Adrenal gland (tissue), 12 donors: Measurements from ENCODE around the gene FNBP1. TPM values are rescaled to one million over a fixed set of nuclear protein-coding genes. Genes with fewer than 3 reads are reported as not detected.
A peak's percentile ranks its signal among the peaks of the same experiment; 100 is the strongest.

Experiments used
- DNase-seq, 7 donors: peaks; one replicate each; pipeline ENCODE4 v3.0.0-alpha.2; 2019 to 2020
- H3K27ac ChIP-seq, 5 donors: fragments of 200-600 bp; sonication (generic) in 4 of 5; 1 replicate in 3 of 5; 2 replicates in 2 of 5; pipeline versions ENCODE4 v1.5.1 to v1.8.0; 2016 to 2020; ENCODE audit warnings: mild to moderate bottlenecking in 1 of 5
- H3K27me3 ChIP-seq: fragments of 200-600 bp; 2 replicates; pipeline ENCODE4 v1.8.0; 2021
- H3K36me3 ChIP-seq, 2 donors: fragments of 200-600 bp; replicated peaks in 1 of 2; 1 replicate in 1 of 2; 2 replicates in 1 of 2; pipeline versions ENCODE4 v1.5.1 to v1.8.0; 2018 to 2022
- H3K4me1 ChIP-seq, 2 donors: fragments of 200-600 bp; replicated peaks in 1 of 2; 1 replicate in 1 of 2; 2 replicates in 1 of 2; pipeline versions ENCODE4 v1.5.1 to v1.8.0; 2018 to 2021
- H3K4me3 ChIP-seq, 4 donors: fragments of 200-600 bp; sonication (generic) in 3 of 4; one replicate each; pipeline ENCODE4 v1.5.1; 2016 to 2018
- H3K9me3 ChIP-seq, 3 donors: fragments of 200-600 bp; sonication (generic) in 1 of 3; replicated peaks in 1 of 3; 1 replicate in 2 of 3; 2 replicates in 1 of 3; pipeline versions ENCODE4 v1.5.1 to v1.8.0; 2016 to 2021
- POLR2A ChIP-seq, 2 donors: fragments of 450-650 bp; IDR thresholded peaks; one replicate each; pipeline ENCODE4 v1.6.1; 2017; ENCODE audit warnings: antibody characterized with exemption in 2 of 2, mild to moderate bottlenecking in 2 of 2, moderate library complexity in 1 of 2
- WGBS, 4 donors: extraction: QIAGEN DNeasy Blood & Tissue Kit in 2 of 4; methylation state at CpG; one replicate each; pipeline versions ENCODE4 v1.1.5 to v1.1.7; 2013 to 2017; 5-methylcytosine and 5-hydroxymethylcytosine counted together
- intact Hi-C, 2 donors: fragments of 100-400 bp; cut with DNase I; formaldehyde crosslinking; loops; one replicate each; pipeline versions ENCODE4 v1.14.1 to v1.15.0; 2022 to 2023
- polyA plus RNA-seq, 3 donors: library from polyadenylated mRNA; stranded (reverse); fragments of 200-250 nt in 2 of 3; fragments of 350-450 nt in 1 of 3; fragmentation: Illumina TruSeq in 1 of 3; extraction: RNeasy Lipid Tissue Mini Kit (QIAGEN cat#74804) in 1 of 3; gene quantifications; one replicate each; pipeline ENCODE4 v1.2.3, GENCODE V29; 2013 to 2014
- total RNA-seq, 9 donors: library from RNA; depleted of rRNA in 4 of 9; stranded (reverse); fragments of >200 nt in 4 of 9; fragments of 120-200 nt in 1 of 9; fragmentation: NEBNext Ultra II Directional in 1 of 9; extraction: Animal tissue kit (Norgen Biotek cat#: 25700) in 1 of 9; gene quantifications; one replicate each; pipeline versions ENCODE4 v1.1.0 to v1.2.4, GENCODE V29; 2013 to 2023
- TF ChIP-seq, protein P1 (sequence below), 6 experiments: fragments of 450-650 bp in 4 of 6; fragments of 200-600 bp in 2 of 6; sonication (generic) in 1 of 6; IDR thresholded peaks; 1 replicate in 5 of 6; 2 replicates in 1 of 6; pipeline versions ENCODE4 v1.5.1 to v1.8.0; 2016 to 2021; ENCODE audit warnings: antibody characterized with exemption in 6 of 6, mild to moderate bottlenecking in 2 of 6, moderate library complexity in 1 of 6
- donor health status: healthy with polysubstance abuse.
- donor health status: Bipolar disorder and iron deficiency.
- donor health status: DM: yes; HTN: yes; CAD: no.
- donor health status: DM: no; HTN: no; CAD: no.
- donor health status: DM: no; HTN: no; CAD: no.
- donor health status: DM: yes; HTN: yes; CAD: no.

The FNBP1 gene
- total and polyA plus RNA-seq, 12 donors, result 15.3 to 40.4 (median 24.0) TPM

DNA sequence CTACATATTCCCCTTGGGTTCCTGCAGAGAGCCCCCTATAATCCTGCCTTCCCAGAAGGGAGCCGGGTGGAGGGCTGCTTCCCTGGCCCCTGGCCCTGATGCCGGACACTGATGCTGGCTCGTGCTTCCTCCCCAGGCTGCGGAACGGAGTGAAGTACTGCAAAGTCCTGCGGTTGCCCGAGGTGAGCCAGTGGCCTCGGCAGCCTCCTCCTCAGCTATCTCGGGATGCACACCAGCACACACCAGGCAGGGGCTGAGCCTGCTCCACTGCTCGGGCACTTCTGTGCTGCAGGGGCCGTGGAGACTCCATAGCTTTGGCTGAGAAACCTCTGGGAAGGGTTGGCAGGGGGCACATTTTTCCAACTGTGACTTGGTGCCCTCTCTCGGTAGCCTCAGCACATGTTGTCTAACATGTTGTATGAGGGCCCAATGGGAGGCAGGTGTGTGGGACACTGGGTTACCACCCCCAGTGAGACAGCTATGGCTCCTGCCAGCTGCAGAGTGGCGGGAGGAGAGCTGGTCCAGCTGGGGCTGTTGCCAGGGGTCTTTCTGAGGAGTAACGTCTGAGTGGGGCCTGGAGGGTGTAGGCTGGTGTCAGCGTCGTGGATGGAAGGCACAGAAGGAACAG lies 169.3 kb downstream of the FNBP1 start:
- Histone ChIP-seq H3K9me3 (no peaks in the 10 kb centered on the region), H3K4me3 (no peak overlapping the region), H3K4me1 (no peaks in the 10 kb centered on the region), H3K36me3 (peaks cover 0 to 38% of the 10 kb centered on the region in 2 donors), H3K27ac (no peak overlapping the region), H3K27me3 (no peaks in the 10 kb centered on the region)
- DNase-seq, result no peak
- 82 to 97% (median 84%) methylated on average over 9 to 16 of the region's 16 CpGs for WGBS, 4 donors
- TF ChIP-seq POLR2A (IDR thresholded peaks at IDR 0.05), result no peak
- TF ChIP-seq, protein P1, sequence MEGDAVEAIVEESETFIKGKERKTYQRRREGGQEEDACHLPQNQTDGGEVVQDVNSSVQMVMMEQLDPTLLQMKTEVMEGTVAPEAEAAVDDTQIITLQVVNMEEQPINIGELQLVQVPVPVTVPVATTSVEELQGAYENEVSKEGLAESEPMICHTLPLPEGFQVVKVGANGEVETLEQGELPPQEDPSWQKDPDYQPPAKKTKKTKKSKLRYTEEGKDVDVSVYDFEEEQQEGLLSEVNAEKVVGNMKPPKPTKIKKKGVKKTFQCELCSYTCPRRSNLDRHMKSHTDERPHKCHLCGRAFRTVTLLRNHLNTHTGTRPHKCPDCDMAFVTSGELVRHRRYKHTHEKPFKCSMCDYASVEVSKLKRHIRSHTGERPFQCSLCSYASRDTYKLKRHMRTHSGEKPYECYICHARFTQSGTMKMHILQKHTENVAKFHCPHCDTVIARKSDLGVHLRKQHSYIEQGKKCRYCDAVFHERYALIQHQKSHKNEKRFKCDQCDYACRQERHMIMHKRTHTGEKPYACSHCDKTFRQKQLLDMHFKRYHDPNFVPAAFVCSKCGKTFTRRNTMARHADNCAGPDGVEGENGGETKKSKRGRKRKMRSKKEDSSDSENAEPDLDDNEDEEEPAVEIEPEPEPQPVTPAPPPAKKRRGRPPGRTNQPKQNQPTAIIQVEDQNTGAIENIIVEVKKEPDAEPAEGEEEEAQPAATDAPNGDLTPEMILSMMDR (IDR thresholded peaks at IDR 0.05), result no peak
- intact Hi-C loops, result no loop called here

DNA sequence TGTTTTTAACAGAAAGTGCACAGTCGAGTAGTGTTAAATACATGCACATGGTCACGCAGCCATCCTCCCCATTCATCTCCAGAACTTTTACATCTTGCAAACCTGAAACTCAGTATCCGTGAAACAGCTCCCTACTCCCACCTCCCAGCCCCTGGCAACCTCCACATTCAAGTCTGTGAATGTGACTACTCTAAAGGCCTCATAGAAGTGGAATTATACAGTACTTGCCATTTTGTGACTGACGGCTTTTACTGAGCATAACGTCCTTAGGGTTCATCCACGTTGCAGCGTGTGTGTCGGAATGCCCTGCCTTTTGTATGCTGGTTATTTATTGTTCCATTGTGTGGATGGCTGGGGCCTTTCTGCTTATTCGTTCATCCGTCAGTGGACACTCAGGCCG lies 171.9 kb downstream of the FNBP1 start:
- Histone ChIP-seq H3K4me3 (no peak overlapping the region), H3K36me3 (peaks cover 0 to 38% of the 10 kb centered on the region in 2 donors), H3K27me3 (no peaks in the 10 kb centered on the region), H3K9me3 (no peaks in the 10 kb centered on the region), H3K27ac (no peak overlapping the region), H3K4me1 (no peaks in the 10 kb centered on the region)
- DNase-seq, result no peak
- WGBS, 4 donors, result 91 to 96% (median 94%) methylated on average over 10 to 11 of the region's 11 CpGs
- intact Hi-C loops, result no loop called here
- TF ChIP-seq, protein P1 (IDR thresholded peaks at IDR 0.05), result no peak
- TF ChIP-seq POLR2A (IDR thresholded peaks at IDR 0.05), result no peak

DNA sequence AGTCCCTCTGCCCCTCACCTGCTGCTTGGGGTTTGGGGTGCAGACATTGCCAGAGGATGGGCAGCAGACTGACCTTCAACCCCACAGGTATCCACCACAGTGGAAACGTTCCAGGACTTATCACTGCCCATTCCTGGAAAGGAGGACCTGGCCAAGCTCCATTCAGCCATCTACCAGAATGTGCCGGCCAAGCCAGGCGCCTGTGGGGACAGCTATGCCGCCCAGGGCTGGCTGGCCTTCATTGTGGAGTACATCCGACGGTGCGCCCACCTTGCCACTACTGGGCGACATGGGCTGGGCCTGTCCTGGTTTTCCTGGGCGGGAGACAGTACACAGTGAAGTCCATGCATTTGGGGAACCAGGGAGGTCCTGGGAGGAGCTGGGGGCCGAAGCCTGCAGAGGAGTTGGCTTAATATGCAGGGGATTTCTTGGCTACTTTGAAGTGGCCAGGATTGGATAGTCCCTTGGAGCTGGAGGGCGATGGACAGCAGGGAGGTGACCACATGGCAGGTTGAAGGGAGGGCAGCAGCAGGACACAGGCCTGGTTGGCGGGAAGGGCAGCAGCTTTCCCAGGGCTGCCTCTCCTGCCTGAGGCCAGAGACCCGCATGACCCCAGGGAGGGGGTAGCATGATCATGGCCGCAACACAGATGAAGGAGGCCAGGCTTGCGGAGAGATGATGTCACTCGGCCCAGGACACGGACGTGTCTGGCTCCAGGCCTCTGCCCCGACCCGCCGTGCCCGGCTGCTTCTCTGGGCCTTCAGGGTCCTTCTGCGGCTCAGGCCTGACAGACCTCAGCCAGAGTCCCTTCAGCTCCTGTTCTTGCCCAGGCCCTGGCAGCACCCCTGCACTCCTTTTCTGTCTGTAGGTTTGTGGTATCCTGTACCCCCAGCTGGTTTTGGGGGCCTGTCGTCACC lies 173.1 kb downstream of the FNBP1 start:
- peaks cover 0 to 38% of the 10 kb centered on the region in 2 donors for H3K36me3 ChIP-seq
- H3K9me3 ChIP-seq, result no peaks in the 10 kb centered on the region
- TF ChIP-seq, protein P1 (IDR thresholded peaks at IDR 0.05), result no peak
- no peak for TF ChIP-seq POLR2A (IDR thresholded peaks at IDR 0.05)
- 89 to 94% (median 91%) methylated on average over 9 to 24 of the region's 24 CpGs for WGBS, 4 donors
- no peaks in the 10 kb centered on the region for H3K27me3 ChIP-seq
- no peak overlapping the region for H3K27ac ChIP-seq
- H3K4me1 ChIP-seq, result no peaks in the 10 kb centered on the region
- H3K4me3 ChIP-seq, result no peak overlapping the region
- no peak for DNase-seq
- intact Hi-C loops, result no loop called here

DNA sequence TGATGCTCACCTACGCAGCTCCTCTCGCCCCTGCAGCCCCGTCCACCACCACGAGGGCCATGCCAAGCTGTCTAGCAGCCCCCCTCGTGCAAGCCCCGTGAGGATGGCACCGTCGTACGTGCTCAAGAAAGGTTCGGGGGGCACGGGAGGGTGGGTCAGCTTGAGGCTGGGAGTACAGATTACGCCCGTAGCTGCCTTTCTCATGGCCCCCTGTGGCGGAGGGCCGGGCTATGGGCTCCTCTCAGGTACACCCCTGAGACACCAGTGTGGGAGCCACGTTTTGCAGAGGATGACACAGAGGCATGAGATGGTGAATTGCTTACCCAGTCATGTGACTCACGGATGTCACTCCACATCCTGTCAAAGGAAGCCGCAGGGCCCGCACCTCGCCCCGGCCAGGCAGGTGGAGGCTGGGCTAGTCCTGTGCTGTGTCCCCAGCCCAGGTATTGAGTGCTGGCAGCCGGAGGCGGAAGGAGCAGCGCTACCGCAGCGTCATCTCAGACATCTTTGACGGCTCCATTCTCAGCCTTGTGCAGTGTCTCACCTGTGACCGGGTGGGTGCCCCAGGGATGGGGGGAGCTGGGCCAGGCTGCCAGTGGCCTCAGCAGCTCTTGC lies 174.0 kb downstream of the FNBP1 start:
- no peaks in the 10 kb centered on the region for H3K9me3 ChIP-seq
- H3K27ac ChIP-seq, result no peak overlapping the region
- intact Hi-C loops, result no loop called here
- peak in 1 of 7 donors; percentile 38 for DNase-seq
- no peak overlapping the region for H3K4me3 ChIP-seq
- 84 to 95% (median 89%) methylated on average over 10 to 28 of the region's 28 CpGs for WGBS, 4 donors
- no peaks in the 10 kb centered on the region for H3K4me1 ChIP-seq
- H3K27me3 ChIP-seq, result no peaks in the 10 kb centered on the region
- H3K36me3 ChIP-seq, result peaks cover 0 to 30% of the 10 kb centered on the region in 2 donors
- TF ChIP-seq, protein P1 (IDR thresholded peaks at IDR 0.05), result no peak
- no peak for TF ChIP-seq POLR2A (IDR thresholded peaks at IDR 0.05)
